Parietal lobe (tissue), 2 donors: ENCODE data around the gene ANKEF1. TPM values are rescaled to one million over a fixed set of nuclear protein-coding genes. Genes with fewer than 3 reads are reported as not detected.

ENCODE experiments used
- small RNA-seq: library from RNA; depleted of rRNA; stranded (forward); fragments of <200 nt; gene quantifications from one replicate; pipeline ENCODE3, GENCODE V24; 2014; ENCODE audit warnings: low replicate concordance
- total RNA-seq: library from RNA; depleted of rRNA; stranded (reverse); fragments of >200 nt; gene quantifications from one replicate; pipeline ENCODE4 v1.2.3, GENCODE V29; 2014

Gene ANKEF1
- total RNA-seq, result 2.8 TPM

GRCh38 chr20:10034717-10035571 lies at the start of gene ANKEF1:
TSS of gene ANKEF1 (plus strand) at chr20:10034987. CDS start at chr20:10038302, 3,315 bp downstream.

Small RNA genes within 50 kb of the gene (small RNA-seq; reads per million reads assigned to genes)
- not detected for gene RF00017

Other genes starting within 250 kb of the ANKEF1 start
- 67.0 TPM for gene PAK5, start 195.9 kb upstream of the ANKEF1 start, total RNA-seq
- gene SNAP25, start 183.8 kb downstream of the ANKEF1 start, total RNA-seq, result 100 TPM